Esophagus mucosa (tissue), 1 donor: Measurements from ENCODE around the gene CYP24A1. TPM values are rescaled to one million over a fixed set of nuclear protein-coding genes. Genes with fewer than 3 reads are reported as not detected.

Experiments
- ATAC-seq: fragments of 200-7000 bp; cut with Tn5 transposase; one replicate; pipeline ENCODE4 v1.9.1; 2020
- total RNA-seq: library from RNA; stranded (reverse); gene quantifications from one replicate; pipeline ENCODE4 v1.2.4, GENCODE V29; 2023
- donor health status: DM: yes; HTN: yes; CAD: no.

Gene CYP24A1
- total RNA-seq, 1 donor from 2014 or later, result 1.3 TPM

- ATAC-seq, result no peak
These were observed 18.0 kb downstream of the CYP24A1 start for GRCh38 chr20:54155736-54156317.

DNA sequence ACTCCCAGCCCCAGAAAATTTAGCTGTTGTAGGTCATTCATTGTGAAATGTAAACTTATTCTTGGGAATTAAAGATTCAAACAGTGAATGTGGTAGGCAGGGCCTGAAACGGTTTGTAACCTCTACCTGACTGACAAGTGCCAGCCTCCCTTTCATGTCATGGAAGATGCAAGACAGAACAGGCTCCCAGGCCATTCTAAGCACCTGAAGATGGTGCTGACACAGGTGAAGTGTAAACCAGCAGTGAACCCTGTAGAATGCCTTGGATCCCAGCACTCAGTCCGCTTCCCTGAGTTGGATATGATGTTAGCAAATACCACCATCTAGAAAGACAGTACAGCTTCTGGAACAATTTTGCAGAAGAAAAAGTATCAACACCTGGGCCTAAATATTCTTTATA, 19.3 kb downstream of the CYP24A1 start:
- no peak for ATAC-seq

DNA sequence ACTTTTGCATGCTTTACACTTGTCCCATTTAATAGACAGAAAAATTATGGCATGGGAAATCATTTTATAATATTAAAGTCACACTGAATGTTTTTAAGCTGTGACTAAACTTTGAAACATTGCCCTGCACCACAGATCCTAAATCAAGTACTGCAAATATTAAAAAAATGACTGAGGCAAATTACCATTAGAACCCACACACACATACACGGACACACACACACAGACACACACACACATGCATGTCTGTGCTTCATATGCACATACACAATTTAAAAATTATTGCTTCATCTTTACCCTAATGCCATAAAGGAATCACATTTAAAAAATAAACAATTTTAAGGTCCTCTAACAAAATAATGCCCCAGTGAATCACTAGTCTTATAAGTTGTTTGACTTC, 19.9 kb downstream of the CYP24A1 start:
- ATAC-seq, result no peak

GRCh38 chr20:54153041-54153327, 20.8 kb downstream of the CYP24A1 start:
- no peak for ATAC-seq

DNA sequence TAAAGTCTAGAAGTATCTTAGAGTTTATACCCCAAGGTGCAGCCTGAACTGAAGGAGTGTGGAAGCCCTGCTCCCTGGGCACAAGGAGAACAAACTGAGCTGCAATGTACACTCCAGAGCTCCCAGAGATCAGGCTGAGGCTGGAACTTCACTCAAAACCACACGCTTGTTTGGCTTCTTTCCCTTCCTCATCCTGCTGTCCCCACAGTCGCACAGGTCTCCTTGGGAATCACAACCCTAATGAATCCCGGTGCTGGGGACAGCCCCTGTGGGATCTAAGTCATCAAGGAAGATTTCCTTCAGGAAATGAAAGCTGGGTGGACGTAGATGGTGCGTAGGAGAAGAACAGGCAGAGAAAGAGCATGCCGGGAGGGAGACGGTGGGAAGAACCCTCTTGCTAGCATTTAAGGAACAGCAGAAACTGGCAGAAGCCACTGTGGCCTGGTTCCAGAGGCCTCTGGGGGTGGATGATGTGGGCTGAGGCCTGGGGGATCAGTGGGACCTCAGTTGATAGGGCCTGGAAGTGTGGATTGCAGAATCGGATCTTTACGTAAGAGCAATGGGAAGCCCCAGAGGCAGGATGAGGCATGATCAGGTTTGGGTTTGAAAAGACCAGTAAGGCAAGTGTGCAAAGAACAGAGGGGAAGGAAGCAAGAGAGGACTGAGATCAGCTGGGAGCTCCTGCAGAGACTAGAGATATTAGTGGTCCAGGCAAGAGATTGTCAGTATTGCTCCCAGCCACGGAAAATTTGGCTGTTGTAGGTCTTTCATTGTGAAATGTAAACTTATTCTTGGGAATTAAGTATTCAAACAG, 21.4 kb downstream of the CYP24A1 start:
- peak; percentile 77 for ATAC-seq

DNA sequence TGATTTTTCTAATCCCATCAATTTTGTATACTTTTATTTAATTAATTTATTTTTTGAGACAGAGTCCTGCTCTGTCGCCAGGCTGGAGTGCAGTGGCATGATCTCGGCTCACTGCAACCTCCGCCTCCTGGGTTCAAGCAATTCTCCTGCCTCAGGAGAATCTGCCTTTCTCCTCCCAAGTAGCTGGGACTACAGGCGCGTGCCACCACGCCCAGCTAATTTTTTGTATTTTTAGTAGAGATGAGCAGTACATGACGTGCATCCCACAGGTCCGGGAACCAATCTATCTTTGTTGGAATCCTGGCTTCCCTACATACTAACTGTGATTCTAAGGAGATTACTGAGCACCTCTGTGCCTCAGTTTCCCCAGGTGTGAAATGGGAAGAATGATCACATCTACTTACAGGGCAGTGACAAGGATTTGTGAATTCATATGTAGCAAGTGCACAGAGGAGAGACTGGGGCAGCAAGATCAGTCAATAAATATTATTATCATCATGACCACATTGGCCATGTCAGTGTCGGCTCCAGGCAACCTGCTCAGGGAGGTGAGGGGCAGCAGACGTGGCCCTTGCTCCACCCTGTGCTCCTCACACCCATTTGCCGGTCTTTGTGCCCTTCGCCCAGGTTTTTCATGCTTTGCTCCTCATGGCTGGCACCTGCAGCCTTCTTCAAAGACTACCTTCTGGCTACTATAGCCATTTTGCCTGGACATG, 22.1 kb downstream of the CYP24A1 start:
- no peak for ATAC-seq

- ATAC-seq, result no peak
These were observed 22.7 kb downstream of the CYP24A1 start for GRCh38 chr20:54151075-54151439.

DNA sequence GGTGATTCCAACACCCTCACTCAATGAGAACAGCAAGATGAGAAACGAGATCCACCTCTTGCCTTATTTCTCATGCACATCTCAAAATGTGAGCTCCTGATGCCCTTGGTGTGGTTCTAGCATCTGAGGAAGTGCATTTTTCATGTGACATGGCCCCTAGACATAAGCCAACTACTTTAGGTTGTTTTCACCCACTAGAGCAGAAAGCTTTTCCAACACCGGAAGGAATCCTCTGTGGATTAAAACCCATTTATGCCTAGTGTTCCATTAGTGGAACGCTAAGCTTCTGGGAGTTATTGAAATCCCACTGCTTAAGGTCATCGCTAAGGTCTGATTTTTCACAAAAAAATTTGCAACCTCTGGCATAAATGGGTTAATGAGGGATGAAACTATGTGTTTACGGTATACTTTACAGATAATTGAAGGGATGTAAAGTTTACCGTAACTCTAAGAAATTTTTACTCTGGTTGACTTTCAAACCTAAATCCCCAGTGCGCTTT, 24.0 kb downstream of the CYP24A1 start:
- no peak for ATAC-seq

DNA sequence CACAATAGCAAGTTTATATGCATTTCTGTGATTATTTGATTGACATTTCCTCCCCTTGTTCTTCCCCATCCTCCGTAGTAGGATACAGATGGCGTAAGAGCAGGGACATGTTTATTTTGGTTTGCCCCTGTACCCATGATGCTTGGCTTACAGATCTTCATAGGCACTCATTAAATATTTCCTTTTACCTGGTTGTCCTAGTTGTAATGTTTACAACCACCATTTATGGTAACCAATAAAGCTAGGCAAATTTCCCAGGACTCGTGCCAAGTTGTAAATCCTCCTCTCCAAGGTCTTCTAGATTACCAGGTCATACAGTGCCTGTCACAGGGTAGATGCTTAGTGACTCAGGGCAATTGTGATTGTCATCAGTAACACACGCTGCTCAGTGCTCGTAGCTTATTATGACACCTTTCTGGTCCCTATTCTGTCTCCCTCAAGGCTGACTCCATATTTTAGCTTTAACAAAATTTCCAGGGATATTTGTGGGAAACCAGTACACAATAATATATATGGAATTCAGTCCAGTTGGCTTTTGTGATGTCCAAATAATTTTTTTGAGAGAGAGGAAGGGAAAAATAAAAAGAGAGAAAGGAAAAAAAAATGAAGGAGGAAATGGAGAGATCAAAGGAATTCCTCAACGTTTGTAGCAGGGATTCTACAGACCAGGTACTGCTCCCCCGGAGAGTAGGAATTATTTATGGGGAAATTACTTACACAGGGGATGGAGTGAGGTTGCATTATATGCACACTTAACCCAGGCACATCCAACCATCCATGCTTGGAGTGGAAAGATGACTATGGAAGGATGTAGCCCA, 24.6 kb downstream of the CYP24A1 start:
- ATAC-seq, result peak; percentile 86

GRCh38 chr20:54146672-54147071, 27.1 kb downstream of the CYP24A1 start:
- ATAC-seq, result no peak

GRCh38 chr20:54144847-54145414, 28.9 kb downstream of the CYP24A1 start:
- ATAC-seq, result no peak

DNA sequence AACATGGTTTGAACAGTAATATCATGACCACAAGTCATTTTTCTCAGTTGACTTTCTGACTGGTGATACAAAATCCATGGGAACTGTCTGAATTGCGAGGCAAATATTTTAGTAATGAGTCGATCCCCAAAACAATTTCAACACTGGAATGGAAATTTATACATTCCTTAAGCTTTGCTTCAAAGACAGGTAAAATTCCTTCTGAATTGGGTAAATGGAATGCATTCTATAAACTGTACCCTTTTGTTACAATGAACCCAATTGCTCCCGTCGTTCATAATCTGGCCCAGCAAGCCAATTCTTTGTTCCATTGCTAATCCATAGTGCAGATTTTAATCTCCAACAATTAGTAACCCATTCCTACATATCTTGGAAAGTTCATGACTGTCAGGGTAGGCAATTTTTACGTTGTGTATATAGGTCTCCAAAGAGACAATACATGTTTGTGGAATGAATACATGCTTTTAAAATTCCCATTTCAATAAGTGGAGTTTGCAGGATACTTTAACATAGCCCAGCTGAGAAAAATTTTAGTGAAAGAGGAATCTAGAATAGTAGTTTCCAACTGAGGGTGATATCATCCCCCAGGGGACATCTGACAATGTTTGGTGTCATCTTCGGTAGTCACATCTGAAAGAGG, 32.7 kb downstream of the CYP24A1 start:
- ATAC-seq, result no peak

DNA sequence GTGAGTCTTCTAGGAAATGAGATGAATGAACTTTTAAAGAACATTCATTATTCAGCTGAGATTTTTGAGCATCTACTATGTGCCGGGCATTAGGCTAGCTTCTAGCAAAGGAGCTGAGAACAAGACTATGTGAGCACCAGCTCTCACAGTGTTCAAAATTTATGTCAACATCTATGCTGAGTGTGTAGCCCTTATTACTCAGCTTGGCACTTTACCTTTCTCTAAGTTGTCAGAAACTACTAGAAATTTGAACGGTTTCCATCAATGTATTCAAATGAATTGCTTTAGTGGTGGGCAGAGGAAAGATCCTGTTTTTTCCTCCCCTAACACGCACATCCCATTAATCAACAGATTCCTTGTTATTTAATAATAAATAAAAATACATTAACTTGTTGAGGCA, 33.3 kb downstream of the CYP24A1 start:
- ATAC-seq, result no peak

DNA sequence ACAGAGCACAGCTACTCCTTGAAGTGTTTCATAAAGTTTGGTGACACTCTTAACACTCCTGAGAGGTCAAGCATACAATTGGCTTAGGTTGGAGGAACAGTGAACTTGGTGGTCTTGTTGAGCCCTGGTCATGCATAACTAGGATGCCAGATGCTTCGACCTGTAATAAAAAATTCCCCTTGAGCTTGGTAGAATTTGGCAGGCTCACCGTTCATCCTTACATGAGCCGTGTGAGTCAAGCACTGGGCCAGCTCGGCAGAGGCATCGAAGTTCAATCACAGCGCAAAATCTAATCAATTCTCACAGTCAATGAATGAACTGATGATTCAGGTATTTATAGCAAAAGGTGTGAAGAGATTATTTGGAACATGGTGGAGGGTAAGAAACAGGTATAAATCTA, 33.7 kb downstream of the CYP24A1 start:
- no peak for ATAC-seq

DNA sequence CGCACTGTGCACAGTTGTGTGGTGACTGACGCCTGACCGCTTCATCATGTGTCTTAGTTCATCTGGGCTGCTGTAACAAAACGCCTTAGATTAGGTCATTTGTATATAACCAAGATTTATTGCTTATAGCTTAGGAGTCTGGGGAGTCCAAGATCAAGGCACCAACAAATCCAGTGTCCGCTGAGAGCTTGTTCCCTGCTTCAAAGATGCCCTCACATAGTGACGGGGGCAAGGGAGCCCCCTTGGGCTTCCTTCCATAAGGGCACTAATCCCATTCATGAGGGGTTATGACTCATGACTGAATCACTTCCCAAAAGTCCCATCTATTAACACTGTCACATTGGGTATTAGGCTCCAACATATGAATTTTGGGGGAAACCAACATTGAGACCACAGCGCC, 34.6 kb downstream of the CYP24A1 start:
- ATAC-seq, result no peak

- ATAC-seq, result no peak
These were observed 35.4 kb downstream of the CYP24A1 start for GRCh38 chr20:54138427-54138826.

GRCh38 chr20:54137115-54137514, 36.7 kb downstream of the CYP24A1 start:
- ATAC-seq, result no peak

GRCh38 chr20:54134445-54135220, 39.2 kb downstream of the CYP24A1 start:
- ATAC-seq, result no peak

DNA sequence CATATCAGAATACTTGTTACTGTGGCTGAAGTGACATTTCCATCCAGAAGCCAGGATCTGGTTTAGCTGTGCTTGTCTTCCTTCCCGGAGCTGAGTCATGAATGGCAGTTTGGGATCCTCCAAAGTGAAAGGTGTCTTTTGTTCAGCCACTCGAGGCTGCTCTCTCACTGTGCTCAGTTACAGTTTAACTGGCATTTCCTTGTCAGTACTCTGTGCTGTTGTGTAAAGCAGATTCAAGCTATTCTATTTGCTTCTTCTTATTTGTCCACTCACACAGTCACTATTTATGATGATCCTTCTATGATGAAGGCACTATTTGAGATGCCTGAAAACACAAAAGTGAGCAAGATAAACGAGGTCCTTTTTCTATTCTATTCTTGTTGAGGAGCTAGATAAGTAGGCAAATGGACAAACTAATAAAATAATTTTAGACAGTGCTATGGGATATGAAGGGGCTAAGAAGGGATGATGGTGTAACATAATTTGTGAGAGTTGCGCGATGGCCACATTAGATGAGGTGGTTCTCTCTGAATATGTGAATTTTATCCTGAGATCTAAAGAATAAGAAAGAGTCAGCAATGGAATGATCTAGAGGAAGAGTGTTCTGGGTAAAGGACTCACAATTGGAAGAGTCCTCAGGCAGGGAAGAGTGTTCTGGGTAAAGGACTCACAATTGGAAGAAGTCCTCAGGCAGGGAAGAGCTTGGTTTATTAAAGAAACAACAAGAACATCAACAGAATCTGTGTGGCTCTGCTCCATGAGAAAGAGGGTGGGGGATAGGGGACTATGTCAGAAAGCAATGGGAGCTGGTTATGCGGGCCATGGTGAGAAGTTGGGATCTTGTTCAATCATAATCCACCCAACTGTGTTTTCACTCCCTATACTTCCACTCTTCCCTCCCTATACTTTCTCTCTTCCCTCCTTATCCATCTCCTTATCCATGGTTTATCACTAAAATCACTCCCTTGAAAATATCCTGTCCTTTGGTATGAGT, 40.1 kb downstream of the CYP24A1 start:
- ATAC-seq, result peak; percentile 61
